ENCODE data around the gene POC1B.

- TF ChIP-seq POLR2AphosphoS5 (IDR thresholded peaks at IDR 0.05) (no peak), CTCF (IDR thresholded peaks at IDR 0.05 in 8 of 11, conservative IDR thresholded peaks at IDR 0.05 in 3 of 11) (no peak), POLR2A (IDR thresholded peaks at IDR 0.05) (no peak)
These were observed 132.2 kb downstream of the POC1B start for GRCh38 chr12:89393551-89394121.
